Fibroblast of mammary gland (primary cell): ENCODE results near the gene FGGY.

Experiments used
- DNase-seq: peaks from one replicate; pipeline ENCODE4 v3.0.0-alpha.2; 2010; ENCODE audit warnings: low read depth
- H3K4me3 ChIP-seq: 2 replicates; pipeline ENCODE4 v1.5.1; 2011; ENCODE audit warnings: low read depth, mild to moderate bottlenecking, low read length, moderate library complexity; ENCODE audit not compliant: control insufficient read depth
- CTCF ChIP-seq: conservative IDR thresholded peaks from 2 replicates; pipeline ENCODE4 v1.5.1; 2011; ENCODE audit warnings: low read depth, low read length, inconsistent platforms; ENCODE audit not compliant: control insufficient read depth, insufficient read depth

FGGY gene

GRCh38 chr1:59414406-59415133, 117.7 kb downstream of the FGGY start:
- no peak overlapping the region for H3K4me3 ChIP-seq
- TF ChIP-seq CTCF = no peak
- peak; percentile 56 for DNase-seq

- no peak overlapping the region for H3K4me3 ChIP-seq
- TF ChIP-seq CTCF = no peak
- no peak for DNase-seq
Measured at GRCh38 chr1:59415286-59415850, 118.5 kb downstream of the FGGY start.

- peak; percentile 27 for DNase-seq
- H3K4me3 ChIP-seq = no peak overlapping the region
- no peak for TF ChIP-seq CTCF
Measured at GRCh38 chr1:59415881-59416280, 119.0 kb downstream of the FGGY start.

- no peak for TF ChIP-seq CTCF
- H3K4me3 ChIP-seq = no peak overlapping the region
- DNase-seq = peak; percentile 8
Measured at GRCh38 chr1:59417406-59417805, 120.5 kb downstream of the FGGY start.

- DNase-seq = no peak
- no peak overlapping the region for H3K4me3 ChIP-seq
- no peak for TF ChIP-seq CTCF
Measured at GRCh38 chr1:59418363-59419144, 121.7 kb downstream of the FGGY start.

GRCh38 chr1:59419361-59420140, 122.7 kb downstream of the FGGY start:
- H3K4me3 ChIP-seq = no peak overlapping the region
- no peak for DNase-seq
- no peak for TF ChIP-seq CTCF
